Fibroblast of the aortic adventitia (primary cell): Measurements from ENCODE around the gene XCR1. TPM values are rescaled to one million over a fixed set of nuclear protein-coding genes. Genes with fewer than 3 reads are reported as not detected.

Experiments
- DNase-seq: peaks from one replicate; pipeline ENCODE4 v3.0.0-alpha.2; 2010; ENCODE audit warnings: low read depth
- H3K4me3 ChIP-seq: 2 replicates; pipeline ENCODE4 v1.5.1; 2011; ENCODE audit warnings: low read depth, mild to moderate bottlenecking, control low read depth, low read length, moderate library complexity
- CTCF ChIP-seq: IDR thresholded peaks from 2 replicates; pipeline ENCODE4 v1.5.1; 2011; ENCODE audit warnings: mild to moderate bottlenecking, low read length, control low read depth, inconsistent platforms; ENCODE audit not compliant: insufficient read depth
- total RNA-seq: library from RNA; depleted of rRNA; stranded (reverse); fragments of >200 nt; gene quantifications from 2 replicates; pipeline ENCODE4 v1.2.3, GENCODE V29; 2012; ENCODE audit warnings: low replicate concordance

The XCR1 gene
- total RNA-seq, 1 donor = not detected

GRCh38 chr3:45984331-45985312 lies 42.7 kb downstream of the XCR1 start:
- TF ChIP-seq CTCF = no peak
- H3K4me3 ChIP-seq = no peak overlapping the region
- peak; percentile 77 for DNase-seq

- no peak for TF ChIP-seq CTCF
- DNase-seq = no peak
- H3K4me3 ChIP-seq = no peak overlapping the region
Observed at GRCh38 chr3:45983770-45984169, 43.5 kb downstream of the XCR1 start.

GRCh38 chr3:45981346-45982074 lies 45.8 kb downstream of the XCR1 start:
- no peak for TF ChIP-seq CTCF
- peak; percentile 63 for DNase-seq

GRCh38 chr3:45980819-45981218 lies 46.5 kb downstream of the XCR1 start:
- TF ChIP-seq CTCF = no peak
- H3K4me3 ChIP-seq = no peak overlapping the region
- DNase-seq = peak; percentile 66

More at GRCh38 chr3:45981346-45982074, 45.8 kb downstream of the XCR1 start:
- no peak overlapping the region for H3K4me3 ChIP-seq

GRCh38 chr3:45980229-45980813 lies 47.0 kb downstream of the XCR1 start:
- H3K4me3 ChIP-seq = no peak overlapping the region

More at GRCh38 chr3:45980229-45980813, 47.0 kb downstream of the XCR1 start:
- DNase-seq = no peak
- TF ChIP-seq CTCF = no peak
